HPDE6-E6E7 (cell line): Measurements from ENCODE around the gene ABHD11.

Experiments used
- DNase-seq: peaks from one replicate; pipeline ENCODE4 v3.0.0; 2011; ENCODE audit warnings: missing footprints; ENCODE audit errors: extremely low spot score

ABHD11 gene

GRCh38 chr7:73701357-73701995, 37.1 kb downstream of the ABHD11 start:
- DNase-seq, result no peak

DNA sequence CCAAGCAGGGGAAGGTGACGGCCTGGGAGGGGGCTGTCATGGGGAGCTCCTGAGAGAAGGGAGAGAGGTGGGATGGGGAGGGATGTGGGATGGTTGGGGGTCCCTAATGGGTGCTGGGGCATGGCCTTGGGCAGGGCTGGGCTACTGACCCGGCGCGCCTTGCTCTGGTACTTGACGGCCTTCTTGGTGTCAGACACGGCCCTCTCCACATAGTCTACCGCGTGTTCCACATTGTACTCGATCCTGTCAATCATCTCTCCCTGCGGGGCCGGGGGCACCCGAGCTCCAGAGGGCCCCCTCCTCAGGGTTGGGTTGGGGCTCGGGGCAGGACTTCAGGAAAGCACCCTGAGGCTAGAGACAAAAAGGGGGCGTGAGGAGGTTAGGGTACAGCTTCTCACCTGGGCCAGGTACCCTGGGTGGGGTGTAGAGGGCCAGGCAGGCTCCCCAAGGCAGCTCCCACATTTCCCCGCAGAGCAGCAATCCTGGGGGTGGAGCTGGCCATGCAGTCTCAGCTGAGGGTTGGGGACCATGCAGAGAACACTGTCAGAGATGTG, 37.9 kb downstream of the ABHD11 start:
- no peak for DNase-seq

DNA sequence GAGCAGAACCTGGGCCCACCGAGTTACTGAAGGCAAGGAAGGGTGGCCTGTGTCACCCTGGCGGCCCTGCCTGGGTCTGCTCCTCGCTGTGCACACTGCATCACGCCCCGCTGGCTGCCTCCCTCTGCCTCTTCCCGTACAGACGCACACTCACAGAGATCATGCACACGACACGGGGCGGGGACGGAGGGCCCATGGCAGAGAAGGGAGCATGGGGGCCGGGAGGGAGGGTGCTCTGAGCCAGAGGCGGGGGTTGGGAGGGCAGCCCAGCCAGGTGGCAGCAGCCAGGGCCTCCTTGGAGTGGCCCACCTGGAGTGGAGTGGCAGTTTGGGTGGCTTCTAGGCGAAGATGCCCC, 38.6 kb downstream of the ABHD11 start:
- no peak for DNase-seq

- no peak for DNase-seq
These were observed 39.1 kb downstream of the ABHD11 start for GRCh38 chr7:73699370-73700068.

DNA sequence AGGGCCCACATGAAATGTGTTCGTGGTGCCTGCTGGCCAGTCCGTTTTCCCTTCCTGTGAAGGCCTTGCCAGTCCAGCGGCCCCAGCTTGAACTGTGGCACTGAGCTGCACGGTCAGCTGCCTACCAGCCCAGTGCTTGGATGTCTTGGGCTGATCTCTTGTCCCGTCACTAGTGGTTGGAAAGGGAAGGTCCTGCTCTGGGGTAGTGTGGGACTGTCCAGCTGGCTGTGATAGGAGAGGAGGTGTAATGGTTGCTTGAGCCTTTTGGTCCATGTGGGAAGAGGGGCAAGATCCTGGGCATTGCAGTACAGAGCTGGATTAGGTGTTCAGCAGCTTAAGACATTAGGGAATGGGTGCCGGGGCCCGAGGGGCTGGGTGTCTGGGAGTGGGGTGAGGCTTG, 40.2 kb downstream of the ABHD11 start:
- no peak for DNase-seq

GRCh38 chr7:73696372-73696771, 42.2 kb downstream of the ABHD11 start:
- no peak for DNase-seq

GRCh38 chr7:73690646-73691045, 48.0 kb downstream of the ABHD11 start:
- DNase-seq, result no peak

- no peak for DNase-seq
These were observed 50.3 kb downstream of the ABHD11 start for GRCh38 chr7:73688288-73688687.
